ENCODE data around the gene GSE1. TPM values are rescaled to one million over a fixed set of nuclear protein-coding genes. Genes with fewer than 3 reads are reported as not detected.

Gene GSE1
- total RNA-seq, 8 experiments from 2014 or later: 13.0 to 63.2 (median 38.5) TPM

- WGBS, 10 experiments: no CpG with 5 or more reads among the region's 84 CpGs
- in situ Hi-C loops (cut with MboI; ENCODE audit: low pct_unique_long_range_greater_than_20kb in 2 of 9, low sequenced_read_pairs in 9 of 9, unreplicated experiment in 9 of 9): loop anchor here in 4 of 9 experiments (25.0 kb wide), 3 partner anchors 199 to 349 kb away; no protein-coding TSS in a partner anchor
- ATAC-seq (replicated peaks in 6 of 8): peak; percentile 4 to 47 (median 35)
- Histone ChIP-seq H3K4me1 (replicated peaks in 1 of 2) (peaks cover 62 to 71% of the 10 kb centered on the region in 2 donors), H3K27ac (peak overlapping the region; percentile 96 to 98), H3K4me3 (peak overlapping the region; percentile 44 to 75 (median 61))
These were observed 1.5 kb upstream of the GSE1 start for GRCh38 chr16:85611444-85612190.

- Histone ChIP-seq H3K4me3 (peak overlapping the region; percentile 44 to 75 (median 61)), H3K27ac (peak overlapping the region; percentile 96 to 98), H3K4me1 (replicated peaks in 1 of 2) (peaks cover 63 to 71% of the 10 kb centered on the region in 2 donors)
- in situ Hi-C loops (cut with MboI; ENCODE audit: low pct_unique_long_range_greater_than_20kb in 2 of 9, low sequenced_read_pairs in 9 of 9, unreplicated experiment in 9 of 9): loop anchor here in 4 of 9 experiments (25.0 kb wide), 3 partner anchors 200 to 350 kb away; no protein-coding TSS in a partner anchor
- peak; percentile 1 to 33 (median 10) for ATAC-seq (replicated peaks in 6 of 8)
- WGBS, 10 experiments: no CpG with 5 or more reads among the region's 38 CpGs
These were observed 826 bp upstream of the GSE1 start for GRCh38 chr16:85612191-85612800.

DNA sequence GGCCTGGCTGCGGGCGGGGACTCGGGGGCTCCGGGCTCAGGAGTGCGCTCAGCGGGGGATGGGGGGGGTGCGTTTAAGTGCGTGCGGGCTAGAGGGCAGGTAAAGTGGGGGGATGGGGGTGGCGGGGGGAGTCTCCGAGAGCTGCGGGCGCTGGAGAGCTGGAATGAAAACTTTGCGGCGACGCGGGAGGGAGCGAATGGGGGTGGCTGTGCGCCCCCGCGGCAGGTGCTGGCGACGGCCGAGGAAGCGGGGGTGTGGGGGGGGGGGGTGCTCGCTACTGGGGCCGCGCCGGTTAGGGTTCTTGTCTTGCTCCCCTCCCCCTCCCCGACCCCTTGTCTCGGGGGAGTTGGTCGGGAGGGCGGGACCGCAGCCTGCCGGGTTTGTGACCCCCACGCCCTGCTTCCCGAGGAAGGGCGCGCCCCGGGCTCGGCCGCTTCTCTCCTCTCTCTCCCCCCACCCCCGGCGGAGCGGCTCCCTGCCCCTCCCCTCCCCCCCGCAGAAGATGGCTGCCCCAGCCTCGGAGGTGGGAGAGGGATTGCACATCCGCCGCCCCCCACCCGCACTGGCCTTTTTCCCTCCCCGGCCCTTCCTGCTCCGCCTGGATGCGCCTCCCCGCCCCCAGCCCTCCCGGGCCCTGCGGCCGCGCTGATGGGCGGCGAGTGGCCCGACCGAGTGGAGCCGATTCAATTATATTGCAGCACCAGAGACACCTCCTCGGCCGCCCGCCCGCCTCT is 649 bp downstream of the GSE1 start:
- peak; percentile 2 to 33 (median 18) for ATAC-seq (replicated peaks in 6 of 8)
- WGBS, 10 experiments: 0% methylated on average over 14 of the region's 67 CpGs; no CpG with 5 or more reads in 9 of the 10 experiments
- in situ Hi-C loops (cut with MboI; ENCODE audit: low pct_unique_long_range_greater_than_20kb in 2 of 9, low sequenced_read_pairs in 9 of 9, unreplicated experiment in 9 of 9): loop anchor here in 4 of 9 experiments (25.0 kb wide), 3 partner anchors 201 to 351 kb away; no protein-coding TSS in a partner anchor

DNA sequence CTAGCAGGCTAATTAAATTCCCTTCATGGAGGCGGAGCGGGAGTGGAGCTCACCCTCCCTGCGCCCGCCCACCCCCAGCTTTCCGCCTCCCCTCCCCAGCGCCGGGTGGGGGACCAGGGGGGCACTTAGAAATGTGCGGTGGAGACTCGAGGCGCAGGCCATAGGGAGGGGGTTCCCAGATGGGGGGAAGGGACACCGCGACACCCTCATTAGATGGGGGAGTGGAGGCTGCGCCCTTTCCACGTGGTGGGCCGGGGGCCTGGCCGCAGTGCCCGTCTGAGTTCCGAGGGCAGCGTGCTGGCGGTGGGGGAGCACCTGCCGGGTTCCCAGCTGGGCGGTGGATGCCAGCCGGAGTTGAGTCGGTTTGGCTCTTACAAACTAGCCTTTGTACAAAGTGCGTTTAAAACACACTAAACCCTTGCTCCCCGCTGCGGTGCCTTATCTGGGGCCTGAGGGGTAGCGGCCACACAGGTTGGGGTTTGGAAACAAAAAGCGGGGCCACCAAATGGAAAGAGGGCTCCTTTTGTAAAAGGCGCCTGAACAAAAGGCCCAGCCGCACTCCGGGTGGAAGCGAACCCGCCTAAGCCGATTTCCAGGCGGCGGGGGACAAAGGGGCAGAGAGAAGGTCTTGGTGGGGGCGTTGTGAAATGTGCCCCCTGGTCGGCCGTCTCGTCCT is 1.4 kb downstream of the GSE1 start:
- H3K4me1 ChIP-seq (replicated peaks in 1 of 2): peaks cover 62 to 71% of the 10 kb centered on the region in 2 donors
- in situ Hi-C loops (cut with MboI; ENCODE audit: low pct_unique_long_range_greater_than_20kb in 2 of 9, low sequenced_read_pairs in 9 of 9, unreplicated experiment in 9 of 9): loop anchor here in 4 of 9 experiments (25.0 kb wide), 3 partner anchors 202 to 352 kb away; no protein-coding TSS in a partner anchor
- no peak for ATAC-seq (replicated peaks in 6 of 8)
- H3K27ac ChIP-seq: peak overlapping the region; percentile 79 to 96
- WGBS, 10 experiments: 9 to 86% (median 16%) methylated on average over 4 to 8 of the region's 41 CpGs; no CpG with 5 or more reads in 6 of the 10 experiments
- H3K4me3 ChIP-seq: peak overlapping the region; percentile 44 to 75 (median 61)

More for the DNA sequence above, 649 bp downstream of the GSE1 start:
- Histone ChIP-seq H3K27ac (peak overlapping the region; percentile 79 to 96), H3K4me3 (peak overlapping the region; percentile 44 to 75 (median 61)), H3K4me1 (replicated peaks in 1 of 2) (peaks cover 62 to 71% of the 10 kb centered on the region in 2 donors)

DNA sequence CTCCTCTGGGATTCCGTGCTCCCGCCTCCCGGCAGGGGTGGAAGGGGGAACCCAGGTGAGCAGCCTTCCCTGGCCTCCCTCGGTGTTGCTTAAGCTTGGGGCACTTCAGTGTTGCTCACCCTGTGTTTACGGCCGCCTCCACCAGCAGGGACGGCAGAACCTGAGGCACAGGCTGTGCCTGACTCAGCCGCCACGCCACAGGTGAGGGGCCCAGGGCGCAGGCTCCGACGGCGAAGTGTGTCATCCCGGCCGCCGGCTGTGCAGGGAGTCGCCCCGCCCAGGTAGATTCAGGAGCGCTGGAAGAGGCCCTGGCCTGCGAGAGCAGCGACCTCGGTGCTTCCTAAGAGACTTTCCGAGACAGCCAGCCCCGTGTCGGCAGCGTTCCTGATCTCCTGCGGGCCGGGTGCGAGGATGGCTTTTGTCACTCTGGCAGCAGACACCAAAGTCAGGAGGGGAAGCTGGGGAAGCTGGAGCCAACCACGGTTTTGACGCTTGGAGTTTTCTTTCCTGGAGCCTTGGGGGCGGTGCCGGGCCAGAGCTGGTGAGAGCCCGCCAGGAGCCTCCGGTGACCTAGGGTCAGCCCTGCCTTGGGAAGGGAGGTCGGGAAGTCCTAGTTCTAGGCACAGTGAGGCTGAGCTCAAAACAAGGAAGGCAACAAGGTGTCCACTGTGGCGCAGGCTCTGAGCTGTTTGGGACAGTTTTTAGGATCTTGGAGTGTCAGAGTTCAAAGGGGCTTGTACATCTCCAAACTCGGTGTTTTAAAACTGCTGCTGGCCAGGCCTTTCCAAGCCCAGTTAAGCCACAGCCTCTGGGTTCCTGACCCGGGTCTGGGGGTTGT is 2.1 kb downstream of the GSE1 start:
- H3K4me1 ChIP-seq (replicated peaks in 1 of 2): peaks cover 62 to 71% of the 10 kb centered on the region in 2 donors
- H3K4me3 ChIP-seq: peak overlapping the region; percentile 44 to 75 (median 61)
- WGBS, 10 experiments: 0 to 86% (median 3%) methylated on average over 1 to 26 of the region's 39 CpGs; no CpG with 5 or more reads in 4 of the 10 experiments
- peak overlapping the region; percentile 79 to 96 for H3K27ac ChIP-seq
- peak in 1 of 8 experiments; percentile 5 for ATAC-seq (replicated peaks in 6 of 8)
- in situ Hi-C loops (cut with MboI; ENCODE audit: low pct_unique_long_range_greater_than_20kb in 2 of 9, low sequenced_read_pairs in 9 of 9, unreplicated experiment in 9 of 9): loop anchor here in 4 of 9 experiments (25.0 kb wide), 3 partner anchors 203 to 353 kb away; no protein-coding TSS in a partner anchor

- WGBS, 10 experiments: 0 to 34% (median 15%) methylated on average over 1 to 6 of the region's 21 CpGs; no CpG with 5 or more reads in 6 of the 10 experiments
- in situ Hi-C loops (cut with MboI; ENCODE audit: low pct_unique_long_range_greater_than_20kb in 2 of 9, low sequenced_read_pairs in 9 of 9, unreplicated experiment in 9 of 9): loop anchor here in 4 of 9 experiments (25.0 kb wide), 3 partner anchors 204 to 354 kb away; no protein-coding TSS in a partner anchor
- Histone ChIP-seq H3K4me1 (replicated peaks in 1 of 2) (peaks cover 61 to 70% of the 10 kb centered on the region in 2 donors), H3K4me3 (peak overlapping the region; percentile 0 to 75 (median 57)), H3K27ac (peak overlapping the region; percentile 67 to 82)
- ATAC-seq (replicated peaks in 6 of 8): peak in 4 of 8 experiments; percentile 0 to 4 (median 2)
These were observed 2.9 kb downstream of the GSE1 start for GRCh38 chr16:85615852-85616606.

GRCh38 chr16:85616607-85617321 is 3.6 kb downstream of the GSE1 start:
- ATAC-seq (replicated peaks in 6 of 8): peak in 5 of 8 experiments; percentile 21 to 38 (median 31)
- 0 to 83% (median 34%) methylated on average over 2 to 9 of the region's 28 CpGs; no CpG with 5 or more reads in 4 of the 10 experiments for WGBS, 10 experiments
- in situ Hi-C loops (cut with MboI; ENCODE audit: low pct_unique_long_range_greater_than_20kb in 2 of 9, low sequenced_read_pairs in 9 of 9, unreplicated experiment in 9 of 9): loop anchor here in 4 of 9 experiments (25.0 kb wide), 3 partner anchors 204 to 354 kb away; no protein-coding TSS in a partner anchor
- Histone ChIP-seq H3K4me1 (replicated peaks in 1 of 2) (peaks cover 63 to 77% of the 10 kb centered on the region in 2 donors), H3K4me3 (peak overlapping the region; percentile 0 to 75 (median 57)), H3K27ac (peak overlapping the region; percentile 67 to 82)

GRCh38 chr16:85617948-85618347 is 4.8 kb downstream of the GSE1 start:
- in situ Hi-C loops (cut with MboI; ENCODE audit: low pct_unique_long_range_greater_than_20kb in 2 of 9, low sequenced_read_pairs in 9 of 9, unreplicated experiment in 9 of 9): loop anchor here in 4 of 9 experiments (25.0 kb wide), 3 partner anchors 206 to 356 kb away; no protein-coding TSS in a partner anchor
- no peak for ATAC-seq (replicated peaks in 6 of 8)
- 84 to 97% (median 90%) methylated on average over 3 to 6 of the region's 7 CpGs; no CpG with 5 or more reads in 7 of the 10 experiments for WGBS, 10 experiments
- no peak overlapping the region for H3K4me3 ChIP-seq
- H3K27ac ChIP-seq: peak overlapping the region in 1 of 2 donors; percentile 82
- peaks cover 74 to 82% of the 10 kb centered on the region in 2 donors for H3K4me1 ChIP-seq (replicated peaks in 1 of 2)

- WGBS, 10 experiments: 88 to 100% (median 96%) methylated on average over 3 to 9 of the region's 9 CpGs; no CpG with 5 or more reads in 3 of the 10 experiments
- peaks cover 74 to 86% of the 10 kb centered on the region in 2 donors for H3K4me1 ChIP-seq (replicated peaks in 1 of 2)
- peak overlapping the region; percentile 46 to 82 for H3K27ac ChIP-seq
- in situ Hi-C loops (cut with MboI; ENCODE audit: low pct_unique_long_range_greater_than_20kb in 2 of 9, low sequenced_read_pairs in 9 of 9, unreplicated experiment in 9 of 9): loop anchor here in 4 of 9 experiments (25.0 kb wide), 3 partner anchors 206 to 356 kb away; no protein-coding TSS in a partner anchor
- no peak for ATAC-seq (replicated peaks in 6 of 8)
- no peak overlapping the region for H3K4me3 ChIP-seq
These were observed 5.4 kb downstream of the GSE1 start for GRCh38 chr16:85618521-85618920.
